A549 (cell line): ENCODE measurements around the gene SLC35E1.

Experiments used
- POLR2A ChIP-seq: IDR thresholded peaks from 2 replicates; pipeline ENCODE4 v1.6.1; 2012; ENCODE audit warnings: mild to moderate bottlenecking, low read length
- TF ChIP-seq, protein P1 (sequence below): fragments of 200-600 bp; sonication (generic); IDR thresholded peaks from 2 replicates; pipeline ENCODE4 v1.6.1; 2016; ENCODE audit warnings: antibody characterized with exemption, mild to moderate bottlenecking, moderate library complexity
- TF ChIP-seq, protein P2 (sequence below): fragments of >200 bp; sonication (Bioruptor Twin); formaldehyde crosslinking; IDR thresholded peaks from 3 replicates; pipeline ENCODE4 v1.5.1; 2016

GRCh38 chr19:16527971-16528521, 44.2 kb downstream of the SLC35E1 start:
- TF ChIP-seq, protein P1, sequence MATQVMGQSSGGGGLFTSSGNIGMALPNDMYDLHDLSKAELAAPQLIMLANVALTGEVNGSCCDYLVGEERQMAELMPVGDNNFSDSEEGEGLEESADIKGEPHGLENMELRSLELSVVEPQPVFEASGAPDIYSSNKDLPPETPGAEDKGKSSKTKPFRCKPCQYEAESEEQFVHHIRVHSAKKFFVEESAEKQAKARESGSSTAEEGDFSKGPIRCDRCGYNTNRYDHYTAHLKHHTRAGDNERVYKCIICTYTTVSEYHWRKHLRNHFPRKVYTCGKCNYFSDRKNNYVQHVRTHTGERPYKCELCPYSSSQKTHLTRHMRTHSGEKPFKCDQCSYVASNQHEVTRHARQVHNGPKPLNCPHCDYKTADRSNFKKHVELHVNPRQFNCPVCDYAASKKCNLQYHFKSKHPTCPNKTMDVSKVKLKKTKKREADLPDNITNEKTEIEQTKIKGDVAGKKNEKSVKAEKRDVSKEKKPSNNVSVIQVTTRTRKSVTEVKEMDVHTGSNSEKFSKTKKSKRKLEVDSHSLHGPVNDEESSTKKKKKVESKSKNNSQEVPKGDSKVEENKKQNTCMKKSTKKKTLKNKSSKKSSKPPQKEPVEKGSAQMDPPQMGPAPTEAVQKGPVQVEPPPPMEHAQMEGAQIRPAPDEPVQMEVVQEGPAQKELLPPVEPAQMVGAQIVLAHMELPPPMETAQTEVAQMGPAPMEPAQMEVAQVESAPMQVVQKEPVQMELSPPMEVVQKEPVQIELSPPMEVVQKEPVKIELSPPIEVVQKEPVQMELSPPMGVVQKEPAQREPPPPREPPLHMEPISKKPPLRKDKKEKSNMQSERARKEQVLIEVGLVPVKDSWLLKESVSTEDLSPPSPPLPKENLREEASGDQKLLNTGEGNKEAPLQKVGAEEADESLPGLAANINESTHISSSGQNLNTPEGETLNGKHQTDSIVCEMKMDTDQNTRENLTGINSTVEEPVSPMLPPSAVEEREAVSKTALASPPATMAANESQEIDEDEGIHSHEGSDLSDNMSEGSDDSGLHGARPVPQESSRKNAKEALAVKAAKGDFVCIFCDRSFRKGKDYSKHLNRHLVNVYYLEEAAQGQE = no peak
- no peak for TF ChIP-seq POLR2A
- TF ChIP-seq, protein P2, sequence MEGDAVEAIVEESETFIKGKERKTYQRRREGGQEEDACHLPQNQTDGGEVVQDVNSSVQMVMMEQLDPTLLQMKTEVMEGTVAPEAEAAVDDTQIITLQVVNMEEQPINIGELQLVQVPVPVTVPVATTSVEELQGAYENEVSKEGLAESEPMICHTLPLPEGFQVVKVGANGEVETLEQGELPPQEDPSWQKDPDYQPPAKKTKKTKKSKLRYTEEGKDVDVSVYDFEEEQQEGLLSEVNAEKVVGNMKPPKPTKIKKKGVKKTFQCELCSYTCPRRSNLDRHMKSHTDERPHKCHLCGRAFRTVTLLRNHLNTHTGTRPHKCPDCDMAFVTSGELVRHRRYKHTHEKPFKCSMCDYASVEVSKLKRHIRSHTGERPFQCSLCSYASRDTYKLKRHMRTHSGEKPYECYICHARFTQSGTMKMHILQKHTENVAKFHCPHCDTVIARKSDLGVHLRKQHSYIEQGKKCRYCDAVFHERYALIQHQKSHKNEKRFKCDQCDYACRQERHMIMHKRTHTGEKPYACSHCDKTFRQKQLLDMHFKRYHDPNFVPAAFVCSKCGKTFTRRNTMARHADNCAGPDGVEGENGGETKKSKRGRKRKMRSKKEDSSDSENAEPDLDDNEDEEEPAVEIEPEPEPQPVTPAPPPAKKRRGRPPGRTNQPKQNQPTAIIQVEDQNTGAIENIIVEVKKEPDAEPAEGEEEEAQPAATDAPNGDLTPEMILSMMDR = peak; percentile 24; the same call in 1 of the 3 replicates
